ENCODE data around the gene JDP2.

DNA sequence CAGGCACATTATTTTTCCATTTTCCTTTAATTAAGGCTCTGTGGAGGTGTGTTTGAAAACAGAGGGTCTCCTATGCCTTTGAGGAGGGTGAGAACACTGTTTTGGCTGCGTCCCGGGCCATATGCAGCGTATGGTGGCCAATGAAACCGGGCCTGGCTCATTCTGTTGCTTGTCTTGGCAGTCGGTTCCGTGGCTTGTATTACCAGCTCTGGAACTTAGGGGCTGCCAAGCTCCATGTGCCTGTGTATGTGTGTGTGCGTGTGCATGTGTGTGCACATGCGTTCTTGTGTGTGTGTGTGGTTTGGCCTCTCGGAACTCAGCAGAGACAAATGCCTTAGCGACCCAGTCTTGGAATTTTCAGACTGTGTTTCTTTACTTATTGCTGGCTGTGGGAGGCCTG is 2.7 kb downstream of the JDP2 start:
- TF ChIP-seq, protein P1, sequence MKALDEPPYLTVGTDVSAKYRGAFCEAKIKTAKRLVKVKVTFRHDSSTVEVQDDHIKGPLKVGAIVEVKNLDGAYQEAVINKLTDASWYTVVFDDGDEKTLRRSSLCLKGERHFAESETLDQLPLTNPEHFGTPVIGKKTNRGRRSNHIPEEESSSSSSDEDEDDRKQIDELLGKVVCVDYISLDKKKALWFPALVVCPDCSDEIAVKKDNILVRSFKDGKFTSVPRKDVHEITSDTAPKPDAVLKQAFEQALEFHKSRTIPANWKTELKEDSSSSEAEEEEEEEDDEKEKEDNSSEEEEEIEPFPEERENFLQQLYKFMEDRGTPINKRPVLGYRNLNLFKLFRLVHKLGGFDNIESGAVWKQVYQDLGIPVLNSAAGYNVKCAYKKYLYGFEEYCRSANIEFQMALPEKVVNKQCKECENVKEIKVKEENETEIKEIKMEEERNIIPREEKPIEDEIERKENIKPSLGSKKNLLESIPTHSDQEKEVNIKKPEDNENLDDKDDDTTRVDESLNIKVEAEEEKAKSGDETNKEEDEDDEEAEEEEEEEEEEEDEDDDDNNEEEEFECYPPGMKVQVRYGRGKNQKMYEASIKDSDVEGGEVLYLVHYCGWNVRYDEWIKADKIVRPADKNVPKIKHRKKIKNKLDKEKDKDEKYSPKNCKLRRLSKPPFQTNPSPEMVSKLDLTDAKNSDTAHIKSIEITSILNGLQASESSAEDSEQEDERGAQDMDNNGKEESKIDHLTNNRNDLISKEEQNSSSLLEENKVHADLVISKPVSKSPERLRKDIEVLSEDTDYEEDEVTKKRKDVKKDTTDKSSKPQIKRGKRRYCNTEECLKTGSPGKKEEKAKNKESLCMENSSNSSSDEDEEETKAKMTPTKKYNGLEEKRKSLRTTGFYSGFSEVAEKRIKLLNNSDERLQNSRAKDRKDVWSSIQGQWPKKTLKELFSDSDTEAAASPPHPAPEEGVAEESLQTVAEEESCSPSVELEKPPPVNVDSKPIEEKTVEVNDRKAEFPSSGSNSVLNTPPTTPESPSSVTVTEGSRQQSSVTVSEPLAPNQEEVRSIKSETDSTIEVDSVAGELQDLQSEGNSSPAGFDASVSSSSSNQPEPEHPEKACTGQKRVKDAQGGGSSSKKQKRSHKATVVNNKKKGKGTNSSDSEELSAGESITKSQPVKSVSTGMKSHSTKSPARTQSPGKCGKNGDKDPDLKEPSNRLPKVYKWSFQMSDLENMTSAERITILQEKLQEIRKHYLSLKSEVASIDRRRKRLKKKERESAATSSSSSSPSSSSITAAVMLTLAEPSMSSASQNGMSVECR (CRISPR knock-in tag; IDR thresholded peaks at IDR 0.05; ENCODE audit: borderline replicate concordance) = no peak
- TF ChIP-seq ZNF138 (CRISPR knock-in tag; conservative IDR thresholded peaks at IDR 0.05) (no peak), ATF1 (CRISPR knock-in tag; IDR thresholded peaks at IDR 0.05) (no peak), ZNF219 (CRISPR knock-in tag; IDR thresholded peaks at IDR 0.05; ENCODE audit: borderline replicate concordance) (no peak), TEAD1 (CRISPR knock-in tag; IDR thresholded peaks at IDR 0.05) (no peak), FOXJ3 (CRISPR knock-in tag; IDR thresholded peaks at IDR 0.05; ENCODE audit: borderline replicate concordance) (no peak)
- TF ChIP-seq, protein P2, sequence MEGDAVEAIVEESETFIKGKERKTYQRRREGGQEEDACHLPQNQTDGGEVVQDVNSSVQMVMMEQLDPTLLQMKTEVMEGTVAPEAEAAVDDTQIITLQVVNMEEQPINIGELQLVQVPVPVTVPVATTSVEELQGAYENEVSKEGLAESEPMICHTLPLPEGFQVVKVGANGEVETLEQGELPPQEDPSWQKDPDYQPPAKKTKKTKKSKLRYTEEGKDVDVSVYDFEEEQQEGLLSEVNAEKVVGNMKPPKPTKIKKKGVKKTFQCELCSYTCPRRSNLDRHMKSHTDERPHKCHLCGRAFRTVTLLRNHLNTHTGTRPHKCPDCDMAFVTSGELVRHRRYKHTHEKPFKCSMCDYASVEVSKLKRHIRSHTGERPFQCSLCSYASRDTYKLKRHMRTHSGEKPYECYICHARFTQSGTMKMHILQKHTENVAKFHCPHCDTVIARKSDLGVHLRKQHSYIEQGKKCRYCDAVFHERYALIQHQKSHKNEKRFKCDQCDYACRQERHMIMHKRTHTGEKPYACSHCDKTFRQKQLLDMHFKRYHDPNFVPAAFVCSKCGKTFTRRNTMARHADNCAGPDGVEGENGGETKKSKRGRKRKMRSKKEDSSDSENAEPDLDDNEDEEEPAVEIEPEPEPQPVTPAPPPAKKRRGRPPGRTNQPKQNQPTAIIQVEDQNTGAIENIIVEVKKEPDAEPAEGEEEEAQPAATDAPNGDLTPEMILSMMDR (IDR thresholded peaks at IDR 0.05) = no peak
- TF ChIP-seq, protein P3, sequence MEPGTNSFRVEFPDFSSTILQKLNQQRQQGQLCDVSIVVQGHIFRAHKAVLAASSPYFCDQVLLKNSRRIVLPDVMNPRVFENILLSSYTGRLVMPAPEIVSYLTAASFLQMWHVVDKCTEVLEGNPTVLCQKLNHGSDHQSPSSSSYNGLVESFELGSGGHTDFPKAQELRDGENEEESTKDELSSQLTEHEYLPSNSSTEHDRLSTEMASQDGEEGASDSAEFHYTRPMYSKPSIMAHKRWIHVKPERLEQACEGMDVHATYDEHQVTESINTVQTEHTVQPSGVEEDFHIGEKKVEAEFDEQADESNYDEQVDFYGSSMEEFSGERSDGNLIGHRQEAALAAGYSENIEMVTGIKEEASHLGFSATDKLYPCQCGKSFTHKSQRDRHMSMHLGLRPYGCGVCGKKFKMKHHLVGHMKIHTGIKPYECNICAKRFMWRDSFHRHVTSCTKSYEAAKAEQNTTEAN (CRISPR knock-in tag; IDR thresholded peaks at IDR 0.05) = no peak
- TF ChIP-seq, protein P4, sequence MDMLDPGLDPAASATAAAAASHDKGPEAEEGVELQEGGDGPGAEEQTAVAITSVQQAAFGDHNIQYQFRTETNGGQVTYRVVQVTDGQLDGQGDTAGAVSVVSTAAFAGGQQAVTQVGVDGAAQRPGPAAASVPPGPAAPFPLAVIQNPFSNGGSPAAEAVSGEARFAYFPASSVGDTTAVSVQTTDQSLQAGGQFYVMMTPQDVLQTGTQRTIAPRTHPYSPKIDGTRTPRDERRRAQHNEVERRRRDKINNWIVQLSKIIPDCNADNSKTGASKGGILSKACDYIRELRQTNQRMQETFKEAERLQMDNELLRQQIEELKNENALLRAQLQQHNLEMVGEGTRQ (CRISPR knock-in tag; IDR thresholded peaks at IDR 0.05) = no peak
- TF ChIP-seq, protein P5, sequence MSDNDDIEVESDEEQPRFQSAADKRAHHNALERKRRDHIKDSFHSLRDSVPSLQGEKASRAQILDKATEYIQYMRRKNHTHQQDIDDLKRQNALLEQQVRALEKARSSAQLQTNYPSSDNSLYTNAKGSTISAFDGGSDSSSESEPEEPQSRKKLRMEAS (CRISPR knock-in tag; IDR thresholded peaks at IDR 0.05) = no peak
